Hepatocyte (in vitro differentiated cells): ENCODE measurements around the gene MEGF8. TPM values are rescaled to one million over a fixed set of nuclear protein-coding genes. Genes with fewer than 3 reads are reported as not detected.

Experiments
- DNase-seq: peaks from one replicate; pipeline ENCODE4 v3.0.0-alpha.2; 2016; ENCODE audit warnings: low spot score
- H2AFZ ChIP-seq: fragments of 200-600 bp; sonication (generic); 2 replicates; pipeline ENCODE4 v1.6.0; 2016; ENCODE audit warnings: antibody characterized with exemption, mild to moderate bottlenecking
- H3K27ac ChIP-seq: fragments of 200-600 bp; sonication (generic); 2 replicates; pipeline ENCODE4 v1.5.1; 2016; ENCODE audit warnings: mild to moderate bottlenecking
- H3K27me3 ChIP-seq: fragments of 200-600 bp; sonication (generic); 2 replicates; pipeline ENCODE4 v1.6.1; 2016
- H3K36me3 ChIP-seq: fragments of 200-600 bp; sonication (generic); replicated peaks from 2 replicates; pipeline ENCODE4 v1.5.1; 2016; ENCODE audit warnings: low read depth; ENCODE audit not compliant: insufficient read depth
- H3K4me1 ChIP-seq: fragments of 200-600 bp; sonication (generic); 2 replicates; pipeline ENCODE4 v1.5.1; 2016; ENCODE audit warnings: mild to moderate bottlenecking, moderate library complexity; ENCODE audit not compliant: insufficient read depth
- H3K4me2 ChIP-seq: fragments of 200-600 bp; sonication (generic); 2 replicates; pipeline ENCODE4 v1.6.0; 2016
- H3K4me3 ChIP-seq: fragments of 200-600 bp; sonication (generic); 2 replicates; pipeline ENCODE4 v1.5.1; 2016; ENCODE audit warnings: mild to moderate bottlenecking
- H3K79me2 ChIP-seq: fragments of 200-600 bp; sonication (generic); 2 replicates; pipeline ENCODE4 v1.6.0; 2017; ENCODE audit warnings: mild to moderate bottlenecking
- H3K9me2 ChIP-seq: fragments of 200-600 bp; sonication (generic); replicated peaks from 2 replicates; pipeline ENCODE4 v1.6.0; 2017; ENCODE audit warnings: mild to moderate bottlenecking; ENCODE audit not compliant: insufficient read depth
- H3K9me3 ChIP-seq: fragments of 200-600 bp; sonication (generic); 2 replicates; pipeline ENCODE4 v1.5.1; 2016; ENCODE audit warnings: low read depth, mild to moderate bottlenecking
- H4K20me1 ChIP-seq: fragments of 200-600 bp; sonication (generic); 2 replicates; pipeline ENCODE4 v1.6.0; 2016; ENCODE audit warnings: mild to moderate bottlenecking; ENCODE audit not compliant: insufficient read depth, poor library complexity, severe bottlenecking
- EZH2 ChIP-seq: fragments of 200-600 bp; sonication (generic); IDR thresholded peaks from 2 replicates; pipeline ENCODE4 v1.6.1; 2016; ENCODE audit warnings: antibody characterized with exemption, mild to moderate bottlenecking, borderline replicate concordance
- EZH2phosphoT487 ChIP-seq: fragments of 200-600 bp; sonication (generic); IDR thresholded peaks from one replicate; pipeline ENCODE4 v1.6.1; 2018; ENCODE audit warnings: antibody characterized with exemption, mild to moderate bottlenecking, low read depth, moderate library complexity; ENCODE audit not compliant: unreplicated experiment, severe bottlenecking
- WGBS: methylation state at CpG from one replicate; pipeline ENCODE4 v1.1.6; 2016; ENCODE audit warnings: low lambda C conversion rate; ENCODE audit errors: missing lambda C conversion rate; 5-methylcytosine and 5-hydroxymethylcytosine counted together
- polyA plus RNA-seq: library from polyadenylated mRNA; unstranded; fragments of >200 nt; fragmentation: Nextera tagmentation; extraction: Ambion mirVana; gene quantifications from 2 replicates; pipeline ENCODE4 v1.2.1, GENCODE V29; 2016
- total RNA-seq: library from RNA; depleted of rRNA; stranded (reverse); fragments of >200 nt; gene quantifications from 2 replicates; pipeline ENCODE4 v1.2.3, GENCODE V29; 2014
- TF ChIP-seq, protein P1 (sequence below): fragments of 200-600 bp; sonication (generic); IDR thresholded peaks from 2 replicates; pipeline ENCODE4 v1.5.1; 2016; ENCODE audit warnings: antibody characterized with exemption, mild to moderate bottlenecking; ENCODE audit not compliant: poor library complexity

The MEGF8 gene
- total and polyA plus RNA-seq, 2 experiments from 2014 or later: 8.3 to 19.2 TPM

DNA sequence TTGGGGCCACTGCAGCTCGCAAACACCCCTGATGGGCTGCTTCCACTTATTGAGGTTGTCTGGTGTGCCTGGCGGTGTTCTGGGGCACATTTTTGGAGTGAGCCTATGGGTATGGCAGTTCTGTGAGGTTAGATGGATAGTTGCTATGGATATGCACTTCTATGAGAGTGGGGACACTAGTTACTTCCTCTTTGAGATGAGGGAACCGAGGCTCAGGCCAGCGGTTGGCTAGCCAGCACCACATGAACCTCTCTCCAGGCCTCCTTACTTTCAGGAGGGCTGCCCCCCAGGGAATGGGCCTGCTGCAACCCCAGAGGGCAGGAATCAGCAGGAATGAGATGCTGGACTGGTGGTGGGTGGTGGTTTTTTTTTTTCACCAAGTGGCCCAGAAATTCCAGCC lies 37.0 kb upstream of the MEGF8 start:
- peaks cover 47% of the 10 kb centered on the region for H4K20me1 ChIP-seq
- H2AFZ ChIP-seq: no peak overlapping the region
- TF ChIP-seq, protein P1, sequence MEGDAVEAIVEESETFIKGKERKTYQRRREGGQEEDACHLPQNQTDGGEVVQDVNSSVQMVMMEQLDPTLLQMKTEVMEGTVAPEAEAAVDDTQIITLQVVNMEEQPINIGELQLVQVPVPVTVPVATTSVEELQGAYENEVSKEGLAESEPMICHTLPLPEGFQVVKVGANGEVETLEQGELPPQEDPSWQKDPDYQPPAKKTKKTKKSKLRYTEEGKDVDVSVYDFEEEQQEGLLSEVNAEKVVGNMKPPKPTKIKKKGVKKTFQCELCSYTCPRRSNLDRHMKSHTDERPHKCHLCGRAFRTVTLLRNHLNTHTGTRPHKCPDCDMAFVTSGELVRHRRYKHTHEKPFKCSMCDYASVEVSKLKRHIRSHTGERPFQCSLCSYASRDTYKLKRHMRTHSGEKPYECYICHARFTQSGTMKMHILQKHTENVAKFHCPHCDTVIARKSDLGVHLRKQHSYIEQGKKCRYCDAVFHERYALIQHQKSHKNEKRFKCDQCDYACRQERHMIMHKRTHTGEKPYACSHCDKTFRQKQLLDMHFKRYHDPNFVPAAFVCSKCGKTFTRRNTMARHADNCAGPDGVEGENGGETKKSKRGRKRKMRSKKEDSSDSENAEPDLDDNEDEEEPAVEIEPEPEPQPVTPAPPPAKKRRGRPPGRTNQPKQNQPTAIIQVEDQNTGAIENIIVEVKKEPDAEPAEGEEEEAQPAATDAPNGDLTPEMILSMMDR: no peak
- TF ChIP-seq EZH2: no peak
- H3K27ac ChIP-seq: no peak overlapping the region
- H3K4me2 ChIP-seq: no peak overlapping the region
- no peak overlapping the region for H3K4me3 ChIP-seq
- H3K4me1 ChIP-seq: peaks cover 15% of the 10 kb centered on the region
- WGBS: 96% methylated on average over 4 of the region's 4 CpGs
- H3K27me3 ChIP-seq: no peaks in the 10 kb centered on the region
- H3K9me3 ChIP-seq: no peaks in the 10 kb centered on the region
- no peaks in the 10 kb centered on the region for H3K36me3 ChIP-seq
- peaks cover 36% of the 10 kb centered on the region for H3K79me2 ChIP-seq
- H3K9me2 ChIP-seq: no peaks in the 10 kb centered on the region
- no peak for DNase-seq

DNA sequence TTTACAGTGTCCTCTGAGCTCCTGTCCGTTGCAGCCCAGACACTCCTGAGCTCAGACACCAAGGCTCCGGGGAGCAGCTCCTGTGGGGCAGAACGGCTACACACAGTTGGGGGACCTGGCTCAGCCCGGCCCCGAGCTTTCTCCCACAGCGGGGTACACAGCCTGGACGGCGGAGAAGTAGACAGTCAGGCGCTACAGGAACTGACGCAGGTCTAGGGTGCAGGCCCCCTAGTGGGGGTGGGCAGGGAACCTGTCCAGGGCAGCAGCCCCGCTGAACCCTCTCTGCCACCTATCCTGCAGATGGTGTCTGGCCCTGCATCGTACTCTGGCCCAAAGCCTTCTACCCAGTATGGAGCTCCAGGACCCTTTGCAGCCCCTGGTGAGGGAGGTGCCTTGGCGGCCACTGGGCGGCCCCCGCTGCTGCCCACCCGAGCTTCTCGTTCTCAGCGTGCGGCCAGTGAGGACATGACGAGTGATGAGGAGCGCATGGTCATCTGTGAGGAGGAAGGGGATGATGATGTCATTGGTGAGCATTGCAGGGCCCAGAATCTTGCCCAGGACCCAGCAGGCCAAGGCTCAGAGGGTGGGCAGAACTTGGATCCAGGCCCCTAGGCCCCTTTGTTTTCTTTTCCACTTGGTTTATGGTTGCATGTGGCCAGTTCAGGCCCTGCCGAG lies 36.4 kb upstream of the MEGF8 start:
- peaks cover 47% of the 10 kb centered on the region for H4K20me1 ChIP-seq

DNA sequence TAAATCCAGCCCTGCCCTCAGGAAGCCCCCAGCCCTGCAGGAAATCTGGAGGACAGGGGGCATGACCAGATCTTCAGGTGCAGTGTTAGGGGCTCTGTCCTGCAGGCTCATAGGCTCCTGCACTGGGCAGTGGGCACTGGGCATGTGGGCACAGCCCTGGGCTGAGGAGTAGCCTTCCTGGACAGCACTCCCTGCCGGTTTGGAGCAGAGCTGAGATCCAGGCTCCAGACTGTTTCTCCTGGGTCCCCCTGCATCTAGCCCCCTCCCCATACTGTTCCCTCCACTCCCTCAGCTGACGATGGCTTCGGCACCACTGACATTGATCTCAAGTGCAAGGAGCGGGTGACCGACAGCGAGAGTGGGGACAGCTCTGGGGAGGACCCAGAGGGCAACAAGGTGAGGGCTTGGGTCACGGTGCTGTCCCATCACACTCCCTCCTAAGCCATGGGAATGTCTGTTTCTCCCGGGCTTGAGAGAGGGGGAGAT lies 35.8 kb upstream of the MEGF8 start:
- no peak for DNase-seq
- no peak overlapping the region for H3K4me3 ChIP-seq
- peaks cover 14% of the 10 kb centered on the region for H3K4me1 ChIP-seq
- 91% methylated on average over 8 of the region's 8 CpGs for WGBS
- no peaks in the 10 kb centered on the region for H3K9me2 ChIP-seq
- H3K9me3 ChIP-seq: no peaks in the 10 kb centered on the region
- H2AFZ ChIP-seq: no peak overlapping the region
- TF ChIP-seq, protein P1: no peak
- TF ChIP-seq EZH2 (no peak), EZH2phosphoT487 (no peak)
- H3K27ac ChIP-seq: no peak overlapping the region
- no peaks in the 10 kb centered on the region for H3K36me3 ChIP-seq
- peaks cover 45% of the 10 kb centered on the region for H4K20me1 ChIP-seq
- no peaks in the 10 kb centered on the region for H3K27me3 ChIP-seq
- H3K4me2 ChIP-seq: no peak overlapping the region
- peaks cover 34% of the 10 kb centered on the region for H3K79me2 ChIP-seq

More for the DNA sequence above, 36.4 kb upstream of the MEGF8 start:
- Histone ChIP-seq H3K79me2 (peaks cover 36% of the 10 kb centered on the region), H3K27ac (no peak overlapping the region), H3K36me3 (no peaks in the 10 kb centered on the region), H3K4me1 (peaks cover 14% of the 10 kb centered on the region), H3K4me2 (no peak overlapping the region), H2AFZ (no peak overlapping the region), H3K9me3 (no peaks in the 10 kb centered on the region), H3K9me2 (no peaks in the 10 kb centered on the region), H3K27me3 (no peaks in the 10 kb centered on the region), H3K4me3 (no peak overlapping the region)
- 93% methylated on average over 22 of the region's 22 CpGs for WGBS
- no peak for TF ChIP-seq EZH2phosphoT487
- TF ChIP-seq, protein P1: no peak
- TF ChIP-seq EZH2: no peak
- DNase-seq: no peak
